Muscle of leg (tissue), 11 donors: ENCODE data around the gene HDAC5. TPM values are rescaled to one million over a fixed set of nuclear protein-coding genes. Genes with fewer than 3 reads are reported as not detected.
"Not testable (repeated sequence)": the region's sequence is repeated elsewhere in the genome, so short reads cannot be mapped to it uniquely, and the experiment has no call there.

Source experiments
- DNase-seq: peaks from one replicate; pipeline ENCODE4 v3.0.0; 2013
- H3K27ac ChIP-seq: one replicate; pipeline ENCODE4 v1.5.1; 2013; ENCODE audit warnings: mild to moderate bottlenecking, low read length, control low read depth
- H3K27me3 ChIP-seq: one replicate; pipeline ENCODE4 v1.6.1; 2013; ENCODE audit warnings: low read length; ENCODE audit not compliant: control insufficient read depth, insufficient read depth
- H3K36me3 ChIP-seq: one replicate; pipeline ENCODE4 v1.6.1; 2013; ENCODE audit warnings: low read length; ENCODE audit not compliant: control insufficient read depth, insufficient read depth
- H3K4me1 ChIP-seq: one replicate; pipeline ENCODE4 v1.6.1; 2013; ENCODE audit warnings: low read length; ENCODE audit not compliant: control insufficient read depth, insufficient read depth
- H3K4me3 ChIP-seq: one replicate; pipeline ENCODE4 v1.5.1; 2013; ENCODE audit warnings: low read length, control low read depth
- H3K9me3 ChIP-seq: replicated peaks from 2 replicates; pipeline ENCODE4 v1.6.1; 2013; ENCODE audit warnings: low read depth, low read length; ENCODE audit not compliant: control insufficient read depth
- WGBS: methylation state at CpG from one replicate; pipeline ENCODE4 v1.1.5; 2013; ENCODE audit warnings: missing lambda C conversion rate; ENCODE audit not compliant: insufficient coverage; 5-methylcytosine and 5-hydroxymethylcytosine counted together
- polyA plus RNA-seq, 8 donors: library from polyadenylated mRNA; unstranded; fragments of 120-200 nt; gene quantifications; one replicate each; pipeline versions ENCODE4 v1.2.1 to v1.2.3, GENCODE V29; 2013; ENCODE audit warnings: inconsistent platforms in 1 of 8, low replicate concordance in 1 of 8; ENCODE audit not compliant: insufficient read length in 8 of 8, insufficient read depth in 1 of 8
- total RNA-seq: library from RNA; stranded (reverse); fragments of 120-200 nt; gene quantifications from one replicate; pipeline ENCODE4 v1.2.4, GENCODE V29; 2013

HDAC5 gene
- total and polyA plus RNA-seq, 9 donors = 44.4 to 64.4 (median 52.2) TPM

GRCh38 chr17:44152875-44153274, 29.4 kb upstream of the HDAC5 start:
- H3K4me1 ChIP-seq = no peaks in the 10 kb centered on the region
- no peak for DNase-seq
- H3K27me3 ChIP-seq = no peaks in the 10 kb centered on the region
- peaks cover 17% of the 10 kb centered on the region for H3K36me3 ChIP-seq
- no peaks in the 10 kb centered on the region for H3K9me3 ChIP-seq
- WGBS = no CpG with 5 or more reads among the region's 4 CpGs
- no peak overlapping the region for H3K27ac ChIP-seq
- H3K4me3 ChIP-seq = no peak overlapping the region

GRCh38 chr17:44149750-44150329, 26.4 kb upstream of the HDAC5 start:
- H3K9me3 ChIP-seq = no peaks in the 10 kb centered on the region
- H3K27me3 ChIP-seq = no peaks in the 10 kb centered on the region
- no peak overlapping the region for H3K27ac ChIP-seq
- H3K36me3 ChIP-seq = peaks cover 20% of the 10 kb centered on the region
- no peak for DNase-seq
- H3K4me1 ChIP-seq = no peaks in the 10 kb centered on the region
- H3K4me3 ChIP-seq = no peak overlapping the region
- WGBS = 82% methylated on average over 4 of the region's 4 CpGs

GRCh38 chr17:44149066-44149465, 25.6 kb upstream of the HDAC5 start:
- H3K9me3 ChIP-seq, H3K27ac ChIP-seq, H3K4me1 ChIP-seq, H3K4me3 ChIP-seq, H3K27me3 ChIP-seq, DNase-seq: not testable (repeated sequence)
- WGBS = no CpG with 5 or more reads among the region's 3 CpGs
- peaks cover 20% of the 10 kb centered on the region for H3K36me3 ChIP-seq

GRCh38 chr17:44147812-44148211, 24.4 kb upstream of the HDAC5 start:
- Histone ChIP-seq H3K27ac (no peak overlapping the region), H3K36me3 (peaks cover 20% of the 10 kb centered on the region), H3K4me3 (no peak overlapping the region), H3K9me3 (no peaks in the 10 kb centered on the region), H3K27me3 (no peaks in the 10 kb centered on the region), H3K4me1 (peaks cover 1% of the 10 kb centered on the region)
- WGBS = no CpG with 5 or more reads among the region's 4 CpGs
- no peak for DNase-seq

- Histone ChIP-seq H3K9me3 (no peaks in the 10 kb centered on the region), H3K36me3 (peaks cover 20% of the 10 kb centered on the region), H3K4me1 (peaks cover 9% of the 10 kb centered on the region), H3K27me3 (no peaks in the 10 kb centered on the region), H3K4me3 (no peak overlapping the region), H3K27ac (no peak overlapping the region)
- DNase-seq = no peak
- 44% methylated on average over 1 of the region's 2 CpGs for WGBS
Observed at GRCh38 chr17:44146375-44147346, 23.2 kb upstream of the HDAC5 start.

- 95% methylated on average over 4 of the region's 7 CpGs for WGBS
- Histone ChIP-seq H3K4me1 (peaks cover 11% of the 10 kb centered on the region), H3K4me3 (no peak overlapping the region), H3K27ac (no peak overlapping the region), H3K27me3 (no peaks in the 10 kb centered on the region), H3K36me3 (peaks cover 20% of the 10 kb centered on the region), H3K9me3 (no peaks in the 10 kb centered on the region)
- DNase-seq = no peak
Observed at GRCh38 chr17:44144966-44145739, 21.7 kb upstream of the HDAC5 start.

GRCh38 chr17:44143921-44144320, 20.5 kb upstream of the HDAC5 start:
- H3K27ac ChIP-seq, DNase-seq, H3K9me3 ChIP-seq, H3K27me3 ChIP-seq, H3K4me3 ChIP-seq: not testable (repeated sequence)
- H3K36me3 ChIP-seq = peaks cover 20% of the 10 kb centered on the region
- peaks cover 11% of the 10 kb centered on the region for H3K4me1 ChIP-seq
- WGBS = 84% methylated on average over 5 of the region's 8 CpGs

- no peaks in the 10 kb centered on the region for H3K36me3 ChIP-seq
- no peaks in the 10 kb centered on the region for H3K9me3 ChIP-seq
- H3K4me3 ChIP-seq = no peak overlapping the region
- 5% methylated on average over 9 of the region's 20 CpGs for WGBS
- H3K27ac ChIP-seq = no peak overlapping the region
- H3K4me1 ChIP-seq = peaks cover 19% of the 10 kb centered on the region
- peak; percentile 77 for DNase-seq
- H3K27me3 ChIP-seq = peaks cover 4% of the 10 kb centered on the region
Observed at GRCh38 chr17:44137891-44138709, 14.7 kb upstream of the HDAC5 start.

- no peak for DNase-seq
- 85% methylated on average over 5 of the region's 9 CpGs for WGBS
- H3K4me3 ChIP-seq = no peak overlapping the region
- peaks cover 4% of the 10 kb centered on the region for H3K27me3 ChIP-seq
- no peaks in the 10 kb centered on the region for H3K9me3 ChIP-seq
- H3K4me1 ChIP-seq = peaks cover 7% of the 10 kb centered on the region
- H3K27ac ChIP-seq = no peak overlapping the region
- no peaks in the 10 kb centered on the region for H3K36me3 ChIP-seq
Observed at GRCh38 chr17:44134752-44135568, 11.5 kb upstream of the HDAC5 start.
